Hematopoietic multipotent progenitor cell treated with erythropoietin and hydrocortisone succinate and interleukin-3 and kit ligand, for 17 days (in vitro differentiated cells): ENCODE results near the gene ZFYVE9.
"Not testable (repeated sequence)": the region's sequence is repeated elsewhere in the genome, so short reads cannot be mapped to it uniquely, and the experiment has no call there.

Experiments used
- DNase-seq: peaks from one replicate; pipeline ENCODE4 v3.0.0-alpha.2; 2015; ENCODE audit warnings: low spot score

The ZFYVE9 gene

DNA sequence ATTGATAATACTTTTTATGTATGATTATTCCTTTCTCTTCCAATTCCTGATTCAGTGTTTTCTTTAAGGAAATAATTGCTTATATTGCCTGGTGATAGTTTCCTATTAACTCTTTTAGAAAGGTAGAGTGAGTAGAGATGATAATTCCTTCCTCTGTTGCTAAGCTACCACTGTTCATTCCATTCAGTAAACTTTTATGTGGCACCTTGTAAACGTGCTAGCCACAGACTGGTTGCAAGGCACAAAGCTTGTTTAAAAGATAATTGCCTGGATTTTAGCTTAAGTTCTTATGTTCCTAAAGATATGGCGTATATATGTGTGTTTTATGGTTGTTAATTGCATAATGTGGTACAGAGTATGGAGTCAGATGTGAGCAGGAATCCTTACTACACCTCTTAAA, 3.2 kb downstream of the ZFYVE9 start:
- DNase-seq = no peak

DNA sequence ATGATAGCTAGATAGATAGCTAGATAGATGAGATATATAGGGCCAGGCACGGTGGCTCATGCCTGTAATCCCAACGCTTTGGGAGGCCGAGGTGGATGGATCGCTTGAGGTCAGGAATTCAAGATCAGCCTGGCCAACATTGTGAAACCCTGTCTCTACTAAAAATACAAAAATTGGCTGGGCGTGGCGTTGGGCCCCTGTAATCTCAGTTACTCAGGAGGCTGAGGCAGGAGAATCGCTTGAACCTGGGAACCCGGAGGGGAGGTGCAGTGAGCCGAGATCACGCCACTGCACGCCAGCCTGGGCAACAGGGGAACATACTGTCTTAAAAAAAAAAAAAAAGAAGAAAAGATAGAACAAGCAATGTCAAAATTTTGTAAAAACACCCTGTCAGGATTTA, 8.6 kb downstream of the ZFYVE9 start:
- not testable (repeated sequence) for DNase-seq

GRCh38 chr1:52150946-52151345, 9.1 kb downstream of the ZFYVE9 start:
- DNase-seq = no peak

- DNase-seq = no peak
These were observed 10.7 kb downstream of the ZFYVE9 start for GRCh38 chr1:52152572-52152971.

- no peak for DNase-seq
These were observed 11.1 kb downstream of the ZFYVE9 start for GRCh38 chr1:52153010-52153409.

GRCh38 chr1:52153898-52154297, 12.0 kb downstream of the ZFYVE9 start:
- no peak for DNase-seq

GRCh38 chr1:52156460-52156859, 14.6 kb downstream of the ZFYVE9 start:
- DNase-seq = no peak

GRCh38 chr1:52157582-52157981, 15.7 kb downstream of the ZFYVE9 start:
- DNase-seq = no peak

GRCh38 chr1:52158218-52158617, 16.3 kb downstream of the ZFYVE9 start:
- DNase-seq = no peak

DNA sequence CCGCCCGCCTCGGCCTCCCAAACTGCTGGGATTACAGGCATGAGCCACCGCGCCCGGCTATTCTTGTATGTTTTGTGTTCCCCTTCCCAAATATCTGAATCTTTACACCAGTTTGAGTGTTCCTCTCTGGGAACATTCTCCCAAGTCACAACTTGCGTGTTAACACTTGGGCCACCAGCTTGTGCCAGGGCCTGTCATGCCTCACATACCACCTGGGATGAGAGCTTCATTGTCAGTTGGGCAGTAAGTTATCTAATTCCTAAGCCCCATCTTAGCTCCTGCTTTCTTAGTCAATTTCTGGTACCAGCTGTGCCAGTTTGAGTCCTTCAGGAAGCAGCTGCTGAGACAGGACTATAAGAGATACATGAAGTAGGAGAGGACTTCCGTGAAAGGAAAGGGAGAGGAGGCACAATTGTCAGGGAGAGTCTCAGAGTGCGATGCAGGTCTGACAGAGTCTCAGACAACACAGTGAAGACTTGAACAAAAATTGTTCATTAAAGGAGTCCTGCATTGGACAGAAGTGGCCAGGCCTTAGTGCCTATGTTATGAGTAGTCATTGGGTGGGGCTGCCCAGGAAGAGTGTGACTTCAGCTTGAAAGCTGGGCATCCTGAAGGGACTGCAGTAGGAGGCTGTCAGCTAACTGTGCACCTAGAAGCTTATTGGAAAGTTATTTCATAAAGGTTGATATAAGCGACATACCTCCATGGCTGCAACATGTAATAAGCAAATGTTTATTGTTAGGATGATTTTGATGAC, 17.3 kb downstream of the ZFYVE9 start:
- no peak for DNase-seq

GRCh38 chr1:52162947-52163346, 21.1 kb downstream of the ZFYVE9 start:
- DNase-seq = no peak

DNA sequence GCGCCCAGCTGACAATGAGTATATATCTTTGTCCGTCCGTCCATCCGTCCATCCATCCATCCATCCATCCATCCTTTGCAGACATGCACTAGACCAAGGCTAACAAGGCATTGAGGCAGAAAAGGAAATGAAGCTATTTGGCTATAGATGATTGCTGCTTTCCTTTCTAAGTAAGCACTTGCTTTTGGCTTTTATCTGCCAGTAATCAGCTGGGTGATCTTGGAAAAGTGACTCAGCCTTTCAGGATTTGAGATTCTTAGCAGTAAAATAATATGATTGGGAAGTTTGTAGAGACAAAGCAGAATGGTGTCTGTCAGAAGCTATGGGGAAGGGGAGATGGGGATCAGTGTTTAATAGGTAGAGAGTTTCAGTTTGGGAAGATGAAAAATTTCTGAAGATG, 22.7 kb downstream of the ZFYVE9 start:
- no peak for DNase-seq

- DNase-seq = no peak
These were observed 25.3 kb downstream of the ZFYVE9 start for GRCh38 chr1:52166996-52167753.

DNA sequence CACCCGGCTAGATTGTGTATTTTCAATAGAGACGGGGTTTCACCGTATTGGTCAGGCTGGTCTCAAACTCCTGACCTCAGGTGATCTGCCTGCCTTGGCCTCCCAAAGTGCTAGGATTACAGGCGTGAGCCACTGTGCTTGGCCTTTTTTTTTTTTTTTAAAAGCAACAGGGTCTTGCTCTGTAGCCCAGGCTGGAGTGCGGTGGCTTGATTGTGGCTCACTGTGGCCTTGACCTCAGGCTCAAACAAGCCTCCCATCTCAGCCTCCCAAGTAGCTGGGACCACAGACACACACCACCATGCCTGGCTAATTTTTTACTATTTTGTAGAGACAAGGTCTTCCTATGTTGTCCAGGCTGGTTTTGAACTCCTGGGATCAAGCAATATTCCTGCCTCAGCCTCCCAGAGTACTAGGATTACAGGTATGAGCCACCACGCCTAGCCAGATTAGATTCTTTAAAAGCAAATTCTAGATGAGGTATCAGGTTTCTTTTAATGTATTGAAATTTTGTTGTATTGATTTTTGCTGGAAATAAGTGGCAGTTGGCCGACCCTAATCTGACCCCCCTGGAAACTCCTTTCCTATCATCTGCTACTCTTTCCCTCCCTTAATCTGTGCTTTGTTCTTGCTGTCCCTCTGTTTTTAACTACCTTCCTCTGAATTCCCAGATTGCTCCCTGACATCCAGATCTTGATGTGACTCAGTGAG, 26.6 kb downstream of the ZFYVE9 start:
- DNase-seq = no peak

DNA sequence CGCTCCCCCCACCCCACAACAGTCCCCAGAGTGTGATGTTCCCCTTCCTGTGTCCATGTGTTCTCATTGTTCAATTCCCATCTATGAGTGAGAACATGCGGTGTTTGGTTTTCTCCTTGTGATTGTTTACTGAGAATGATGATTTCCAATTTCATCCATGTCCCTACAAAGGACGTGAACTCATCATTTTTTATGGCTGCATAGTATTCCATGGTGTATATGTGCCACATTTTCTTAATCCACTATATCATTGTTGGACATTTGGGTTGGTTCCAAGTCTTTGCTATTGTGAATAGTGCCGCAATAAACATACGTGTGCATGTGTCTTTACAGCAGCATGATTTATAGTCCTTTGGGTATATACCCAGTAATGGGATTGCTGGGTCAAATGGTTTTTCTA, 29.3 kb downstream of the ZFYVE9 start:
- not testable (repeated sequence) for DNase-seq

- DNase-seq = no peak
These were observed 37.2 kb downstream of the ZFYVE9 start for GRCh38 chr1:52179073-52179472.

DNA sequence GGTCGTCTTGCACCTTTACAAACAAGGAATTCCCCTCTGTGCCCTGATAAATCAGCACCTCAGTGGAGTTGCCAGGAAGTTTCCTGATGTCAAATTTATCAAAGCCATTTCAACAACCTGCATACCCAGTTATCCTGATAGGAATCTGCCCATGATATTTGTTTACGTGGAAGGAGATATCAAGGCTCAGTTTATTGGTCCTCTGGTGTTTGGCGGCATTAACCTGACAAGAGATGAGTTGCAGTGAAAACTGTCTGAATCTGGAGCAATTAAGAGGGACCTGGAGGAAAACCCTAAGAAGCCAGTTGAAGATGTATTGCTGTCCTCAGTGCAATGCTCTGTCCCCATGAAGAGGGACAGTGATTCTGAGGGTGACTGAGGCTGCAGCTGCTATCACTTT, 38.3 kb downstream of the ZFYVE9 start:
- DNase-seq = no peak

GRCh38 chr1:52181759-52182158, 39.9 kb downstream of the ZFYVE9 start:
- DNase-seq = not testable (repeated sequence)

GRCh38 chr1:52182328-52182727, 40.4 kb downstream of the ZFYVE9 start:
- not testable (repeated sequence) for DNase-seq

GRCh38 chr1:52182874-52183400, 41.0 kb downstream of the ZFYVE9 start:
- DNase-seq = no peak

DNA sequence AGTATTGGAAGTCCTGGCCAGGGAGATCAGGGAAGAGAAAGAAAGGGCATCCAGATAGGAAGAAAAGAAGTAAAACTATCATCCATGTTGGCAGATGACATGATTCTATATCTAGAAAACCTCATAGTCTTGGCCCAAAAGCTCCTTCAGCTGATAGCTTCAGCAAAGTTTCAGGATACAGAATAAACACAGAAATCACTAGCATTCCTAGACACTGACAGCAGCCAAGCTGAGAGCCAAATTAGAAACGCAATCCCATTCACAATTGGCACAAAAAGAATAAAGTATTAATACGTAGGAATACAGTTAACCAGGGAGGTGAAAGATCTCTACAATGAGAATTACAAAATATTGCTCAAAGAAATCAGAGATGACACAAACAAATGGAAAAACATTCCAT, 44.6 kb downstream of the ZFYVE9 start:
- no peak for DNase-seq

DNA sequence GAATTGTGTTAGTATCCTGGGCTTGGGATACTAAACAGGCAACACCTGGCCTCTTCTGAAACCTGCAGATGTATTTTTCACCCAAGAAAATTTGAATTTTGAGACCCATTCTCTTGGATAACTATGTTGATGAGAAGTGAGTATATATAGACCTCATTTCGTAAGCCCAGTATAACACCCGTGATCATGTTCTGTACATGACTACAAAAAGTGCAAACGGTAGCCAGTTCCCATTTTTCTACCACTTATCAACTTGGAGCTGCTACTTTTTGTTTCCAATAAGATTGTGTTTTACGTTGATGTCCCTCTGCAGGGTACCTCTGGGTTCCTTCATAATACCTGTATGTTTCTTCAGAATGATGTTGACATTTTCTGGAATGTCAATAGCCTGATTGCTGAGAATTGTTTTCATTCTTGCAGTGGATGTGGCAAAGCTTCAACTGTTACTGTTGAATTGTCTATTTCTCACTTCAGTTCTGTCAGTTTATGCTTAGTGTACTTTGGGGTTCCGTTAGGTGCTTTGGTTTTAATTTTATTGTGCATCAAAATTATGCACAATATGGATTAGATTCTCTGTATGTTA, 48.1 kb downstream of the ZFYVE9 start:
- no peak for DNase-seq
